Measurements from ENCODE around the gene MTHFD1L. TPM values are rescaled to one million over a fixed set of nuclear protein-coding genes. Genes with fewer than 3 reads are reported as not detected.
A peak's percentile ranks its signal among the peaks of the same experiment; 100 is the strongest.

Gene MTHFD1L
- total and polyA plus RNA-seq, 9 of the 15 experiments (the other 6 are each of a cell fraction or from before 2014, with no cell fraction given), result 20.9 to 128 (median 61.0) TPM

DNA sequence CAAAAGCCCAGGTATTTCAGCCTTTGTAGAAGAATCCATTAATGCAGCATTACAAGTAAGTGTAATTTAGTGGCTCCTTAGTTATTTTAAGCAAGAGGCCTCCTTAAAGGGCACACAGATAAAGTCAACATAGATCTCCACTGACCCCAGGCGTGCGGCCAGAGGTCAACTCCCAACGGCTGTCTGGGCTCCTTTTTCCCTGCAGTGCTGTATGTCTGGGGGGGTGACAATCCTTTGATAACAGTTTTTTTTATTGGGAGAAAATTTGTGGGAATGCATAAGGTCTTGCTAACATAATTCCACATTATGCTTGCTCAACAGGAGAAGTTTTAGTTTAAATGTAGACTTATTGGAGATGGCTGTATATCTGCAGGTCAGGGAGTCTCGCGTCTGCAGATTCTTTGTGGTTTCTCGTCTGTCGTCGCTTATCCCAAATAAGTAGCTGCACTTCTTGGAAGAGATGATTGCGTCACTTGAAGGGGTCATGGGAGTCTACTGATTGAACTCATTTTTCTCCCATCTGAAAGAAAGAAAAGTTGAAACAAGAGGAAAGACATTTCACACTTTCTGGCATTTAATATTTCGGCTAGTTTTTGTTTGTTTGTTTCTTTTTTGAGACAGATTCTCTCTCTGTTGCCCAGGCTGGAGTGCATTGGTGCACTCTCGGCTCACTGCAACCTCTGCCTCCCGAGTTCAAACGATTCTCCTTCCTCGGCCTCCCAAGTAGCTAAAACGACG lies 222.5 kb downstream of the MTHFD1L start (continued):
- TF ChIP-seq, protein P1, sequence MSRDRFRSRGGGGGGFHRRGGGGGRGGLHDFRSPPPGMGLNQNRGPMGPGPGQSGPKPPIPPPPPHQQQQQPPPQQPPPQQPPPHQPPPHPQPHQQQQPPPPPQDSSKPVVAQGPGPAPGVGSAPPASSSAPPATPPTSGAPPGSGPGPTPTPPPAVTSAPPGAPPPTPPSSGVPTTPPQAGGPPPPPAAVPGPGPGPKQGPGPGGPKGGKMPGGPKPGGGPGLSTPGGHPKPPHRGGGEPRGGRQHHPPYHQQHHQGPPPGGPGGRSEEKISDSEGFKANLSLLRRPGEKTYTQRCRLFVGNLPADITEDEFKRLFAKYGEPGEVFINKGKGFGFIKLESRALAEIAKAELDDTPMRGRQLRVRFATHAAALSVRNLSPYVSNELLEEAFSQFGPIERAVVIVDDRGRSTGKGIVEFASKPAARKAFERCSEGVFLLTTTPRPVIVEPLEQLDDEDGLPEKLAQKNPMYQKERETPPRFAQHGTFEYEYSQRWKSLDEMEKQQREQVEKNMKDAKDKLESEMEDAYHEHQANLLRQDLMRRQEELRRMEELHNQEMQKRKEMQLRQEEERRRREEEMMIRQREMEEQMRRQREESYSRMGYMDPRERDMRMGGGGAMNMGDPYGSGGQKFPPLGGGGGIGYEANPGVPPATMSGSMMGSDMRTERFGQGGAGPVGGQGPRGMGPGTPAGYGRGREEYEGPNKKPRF (IDR thresholded peaks at IDR 0.05; ENCODE audit: low read depth, low read length), result no peak
- TF ChIP-seq KDM4B (IDR thresholded peaks at IDR 0.05; ENCODE audit: borderline replicate concordance in 2 of 2, low read depth in 1 of 2) (no peak), HMBOX1 (IDR thresholded peaks at IDR 0.05) (no peak), BRD9 (IDR thresholded peaks at IDR 0.05; ENCODE audit: low read depth, partially characterized antibody) (peak; percentile 29), E2F5 (CRISPR knock-in tag; IDR thresholded peaks at IDR 0.05) (no peak), CEBPB (tag; IDR thresholded peaks at IDR 0.05) (peak; percentile 99), E2F1 (CRISPR knock-in tag; IDR thresholded peaks at IDR 0.05) (no peak), HOXB6 (CRISPR knock-in tag; IDR thresholded peaks at IDR 0.05; ENCODE audit: borderline replicate concordance) (no peak), ZNF217 (CRISPR knock-in tag; IDR thresholded peaks at IDR 0.05) (no peak), CTCF (IDR thresholded peaks at IDR 0.05 in 2 of 3, conservative IDR thresholded peaks at IDR 0.05 in 1 of 3; ENCODE audit: insufficient read depth in 2 of 3, low read depth in 1 of 3, low read length in 3 of 3) (peak; percentile 23 to 47 (median 44); a peak in 2 of 6 replicates), MXI1 (IDR thresholded peaks at IDR 0.05; ENCODE audit: low read depth, low read length) (no peak), SUPT5H (IDR thresholded peaks at IDR 0.05) (no peak), ARHGAP35 (IDR thresholded peaks at IDR 0.05; ENCODE audit: partially characterized antibody) (no peak), ZKSCAN8 (CRISPR knock-in tag; IDR thresholded peaks at IDR 0.05) (peak; percentile 70; the same call in 1 of the 2 replicates), CBX3 (IDR thresholded peaks at IDR 0.05; ENCODE audit: borderline replicate concordance in 1 of 2, low read length in 2 of 2) (no peak)

Data from K562 (cell line).